GM18505 (cell line): ENCODE measurements around the gene ELK1.

ENCODE experiments used
- ATAC-seq: cut with Tn5 transposase; IDR thresholded peaks from one replicate; pipeline ENCODE4 v1.9.1; 2021; ENCODE audit not compliant: unreplicated experiment
- POLR2A ChIP-seq: IDR thresholded peaks from 4 replicates; pipeline ENCODE4 v1.6.1; 2011; ENCODE audit warnings: borderline replicate concordance; ENCODE audit not compliant: insufficient read depth, insufficient read length; ENCODE audit errors: extremely low read depth

Gene ELK1

GRCh38 chrX:47631676-47632075 is 18.7 kb downstream of the ELK1 start:
- no peak for TF ChIP-seq POLR2A
- no peak for ATAC-seq

GRCh38 chrX:47629419-47630200 is 20.8 kb downstream of the ELK1 start, which contains the start of gene CFP:
CFP (minus strand) TSS chrX:47629930; CDS start chrX:47629844, 86 bp downstream.
- no peak for TF ChIP-seq POLR2A
- no peak for ATAC-seq

GRCh38 chrX:47628982-47629381 is 21.4 kb downstream of the ELK1 start:
- no peak for ATAC-seq
- no peak for TF ChIP-seq POLR2A

- no peak for TF ChIP-seq POLR2A
These were observed 25.0 kb downstream of the ELK1 start for GRCh38 chrX:47625365-47625764.

GRCh38 chrX:47623540-47624027 is 26.8 kb downstream of the ELK1 start:
- no peak for ATAC-seq
- TF ChIP-seq POLR2A = no peak

More at GRCh38 chrX:47625365-47625764, 25.0 kb downstream of the ELK1 start:
- ATAC-seq = no peak

GRCh38 chrX:47621851-47622250 is 28.5 kb downstream of the ELK1 start:
- no peak for ATAC-seq
- TF ChIP-seq POLR2A = no peak

GRCh38 chrX:47620303-47620685 is 30.1 kb downstream of the ELK1 start:
- no peak for TF ChIP-seq POLR2A
- ATAC-seq = no peak

GRCh38 chrX:47619486-47620302 is 30.7 kb downstream of the ELK1 start, which contains the start of gene SYN1:
SYN1 (minus strand) TSS chrX:47619857; CDS start chrX:47619728, 129 bp downstream.
- TF ChIP-seq POLR2A = no peak
- ATAC-seq = peak; percentile 84

GRCh38 chrX:47618923-47619485 is 31.4 kb downstream of the ELK1 start:
- no peak for ATAC-seq
- TF ChIP-seq POLR2A = no peak

GRCh38 chrX:47614618-47615017 is 35.7 kb downstream of the ELK1 start:
- ATAC-seq = no peak
- TF ChIP-seq POLR2A = no peak

GRCh38 chrX:47613082-47613481 is 37.3 kb downstream of the ELK1 start:
- no peak for TF ChIP-seq POLR2A
- ATAC-seq = no peak

GRCh38 chrX:47612418-47612817 is 37.9 kb downstream of the ELK1 start:
- no peak for TF ChIP-seq POLR2A
- no peak for ATAC-seq

- ATAC-seq = no peak
- TF ChIP-seq POLR2A = no peak
These were observed 38.4 kb downstream of the ELK1 start for GRCh38 chrX:47611926-47612325.
